ENCODE measurements around the gene RSPH6A.

RSPH6A gene

GRCh38 chr19:45814851-45815480 lies at the start of gene RSPH6A:
RSPH6A (minus strand) TSS chr19:45815308; CDS start chr19:45815176, 132 bp downstream.
- DNase-seq = no peak

GRCh38 chr19:45864629-45865082 lies 49.5 kb upstream of the RSPH6A start:
- no peak for DNase-seq

- peak; percentile 34 for DNase-seq
These were observed 48.9 kb upstream of the RSPH6A start, which contains the start of gene FOXA3 for GRCh38 chr19:45863840-45864628. FOXA3 (plus strand) TSS chr19:45864326; CDS start chr19:45864457, 131 bp downstream.

- DNase-seq = no peak
These were observed 48.3 kb upstream of the RSPH6A start for GRCh38 chr19:45863335-45863839.

GRCh38 chr19:45862564-45863334 lies 47.6 kb upstream of the RSPH6A start, which contains the start of gene SYMPK:
SYMPK (minus strand) TSS chr19:45863147; CDS start chr19:45854495, 8,652 bp downstream.
- DNase-seq = peak; percentile 98

GRCh38 chr19:45862271-45862563 lies 47.1 kb upstream of the RSPH6A start:
- DNase-seq = no peak

- DNase-seq = no peak
These were observed 45.5 kb upstream of the RSPH6A start for GRCh38 chr19:45860359-45861259.

- no peak for DNase-seq
These were observed 39.2 kb upstream of the RSPH6A start for GRCh38 chr19:45854167-45854778.

- DNase-seq = no peak
These were observed 37.9 kb upstream of the RSPH6A start for GRCh38 chr19:45852983-45853382.

GRCh38 chr19:45852145-45852750 lies 37.1 kb upstream of the RSPH6A start:
- no peak for DNase-seq

GRCh38 chr19:45848922-45849321 lies 33.8 kb upstream of the RSPH6A start:
- DNase-seq = no peak

- DNase-seq = no peak
These were observed 32.6 kb upstream of the RSPH6A start for GRCh38 chr19:45847663-45848062.

GRCh38 chr19:45842198-45842597 lies 27.1 kb upstream of the RSPH6A start:
- DNase-seq = no peak

- no peak for DNase-seq
These were observed 19.9 kb upstream of the RSPH6A start for GRCh38 chr19:45834970-45835369.

- no peak for DNase-seq
These were observed 13.8 kb upstream of the RSPH6A start for GRCh38 chr19:45828945-45829344.

GRCh38 chr19:45828523-45828922 lies 13.4 kb upstream of the RSPH6A start:
- no peak for DNase-seq

- no peak for DNase-seq
These were observed 12.5 kb upstream of the RSPH6A start for GRCh38 chr19:45827459-45828093.

GRCh38 chr19:45826934-45827333 lies 11.8 kb upstream of the RSPH6A start:
- DNase-seq = no peak

- DNase-seq = no peak
These were observed 11.1 kb upstream of the RSPH6A start for GRCh38 chr19:45825917-45826893.

GRCh38 chr19:45825263-45825605 lies 10.1 kb upstream of the RSPH6A start:
- no peak for DNase-seq
